Gastrocnemius medialis (tissue), 4 donors: Measurements from ENCODE around the gene TCF12. TPM values are rescaled to one million over a fixed set of nuclear protein-coding genes. Genes with fewer than 3 reads are reported as not detected.

Source experiments
- ATAC-seq, 2 donors: fragments of 150-250 bp; one replicate each; pipeline ENCODE4 v1.9.1; 2016
- DNase-seq, 2 donors: peaks; one replicate each; pipeline ENCODE4 v3.0.0-alpha.2; 2019
- H3K27ac ChIP-seq, 4 donors: fragments of 200-600 bp; sonication (generic); 1 replicate in 1 of 4; 2 replicates in 3 of 4; pipeline ENCODE4 v1.5.1; 2016 to 2018; ENCODE audit warnings: mild to moderate bottlenecking in 2 of 4, moderate library complexity in 1 of 4
- H3K27me3 ChIP-seq, 3 donors: fragments of 200-600 bp; sonication (generic) in 2 of 3; 1 replicate in 1 of 3; 2 replicates in 2 of 3; pipeline versions ENCODE4 v1.5.1 to v1.6.0; 2016 to 2019; ENCODE audit warnings: mild to moderate bottlenecking in 1 of 3, moderate library complexity in 1 of 3
- H3K36me3 ChIP-seq, 2 donors: fragments of 200-600 bp; sonication (generic) in 1 of 2; one replicate each; pipeline ENCODE4 v1.5.1; 2017 to 2018
- H3K4me1 ChIP-seq, 2 donors: fragments of 200-600 bp; sonication (generic) in 1 of 2; one replicate each; pipeline ENCODE4 v1.5.1; 2016 to 2017; ENCODE audit warnings: mild to moderate bottlenecking in 2 of 2
- H3K4me3 ChIP-seq, 4 donors: fragments of 200-600 bp; sonication (generic) in 3 of 4; 1 replicate in 1 of 4; 2 replicates in 3 of 4; pipeline ENCODE4 v1.5.1; 2016 to 2019; ENCODE audit warnings: mild to moderate bottlenecking in 2 of 4
- H3K9me3 ChIP-seq, 3 donors: fragments of 200-600 bp; sonication (generic) in 2 of 3; 1 replicate in 1 of 3; 2 replicates in 2 of 3; pipeline ENCODE4 v1.5.1; 2016 to 2019
- POLR2A ChIP-seq, 2 donors: fragments of 450-650 bp; IDR thresholded peaks; one replicate each; pipeline ENCODE4 v1.6.1; 2017; ENCODE audit warnings: antibody characterized with exemption in 2 of 2, mild to moderate bottlenecking in 2 of 2, moderate library complexity in 2 of 2
- in situ Hi-C, 4 donors: fragments of 200-750 bp; cut with MboI; loops; one replicate each; pipeline versions ENCODE4 v1.15.0 to v1.8.0; 2017; ENCODE audit warnings: low sequenced_read_pairs in 4 of 4
- intact Hi-C: fragments of 100-400 bp; cut with DNase I; formaldehyde crosslinking; loops from one replicate; pipeline ENCODE4 v1.15.1; 2023; ENCODE audit warnings: low total_unique reads
- total RNA-seq, 4 donors: library from RNA; depleted of rRNA; stranded (reverse); fragments of >200 nt; gene quantifications; one replicate each; pipeline versions ENCODE4 v1.1.0 to v1.2.3, GENCODE V29; 2016
- TF ChIP-seq, protein P1 (sequence below), 5 experiments: fragments of 450-650 bp in 3 of 5; fragments of 200-600 bp in 2 of 5; sonication (generic) in 2 of 5; IDR thresholded peaks in 4 of 5; conservative IDR thresholded peaks in 1 of 5; 1 replicate in 4 of 5; 2 replicates in 1 of 5; pipeline ENCODE4 v1.5.1; 2016 to 2019; ENCODE audit warnings: antibody characterized with exemption in 5 of 5, mild to moderate bottlenecking in 3 of 5, moderate library complexity in 3 of 5

Gene TCF12
- total RNA-seq, 4 donors from 2014 or later, result 34.9 to 63.0 (median 51.4) TPM

DNA sequence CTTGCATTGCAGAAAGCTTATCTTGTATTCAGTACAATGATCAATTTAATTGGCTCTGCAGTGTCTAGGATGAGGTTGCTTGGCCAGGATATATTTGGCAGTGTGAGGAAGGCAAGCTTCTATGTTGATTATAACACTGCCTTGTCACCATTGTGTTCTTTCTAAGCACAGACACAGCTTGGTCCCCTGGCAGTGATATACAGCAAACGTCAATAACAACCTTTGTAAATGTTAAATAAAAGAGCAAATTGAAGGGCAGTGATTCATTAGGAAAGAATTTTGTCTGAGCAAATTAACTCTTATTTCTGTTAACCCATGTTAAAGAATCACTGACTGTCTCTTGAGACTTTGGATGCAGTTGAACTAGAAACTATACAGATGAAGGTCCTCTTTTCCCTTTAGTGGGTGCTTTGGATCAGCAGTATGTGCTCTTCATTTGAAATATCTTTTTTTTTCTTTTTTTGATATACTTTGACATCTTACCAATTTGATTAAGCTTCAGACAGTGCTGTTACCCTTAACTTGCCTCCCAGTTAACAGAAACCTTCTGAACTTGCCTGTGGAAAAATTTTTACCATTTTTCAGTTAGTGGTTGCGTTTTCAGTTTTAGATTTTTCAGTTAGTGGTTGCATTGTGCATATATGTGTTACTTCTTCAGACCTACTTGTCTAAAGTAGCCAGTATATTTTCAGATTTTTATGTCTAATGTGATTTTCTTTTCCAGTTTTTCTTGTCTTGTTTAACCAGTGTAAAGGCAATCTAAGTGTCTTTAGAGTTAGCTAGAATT, 199.8 kb downstream of the TCF12 start:
- Histone ChIP-seq H3K36me3 (no peaks in the 10 kb centered on the region), H3K27me3 (no peaks in the 10 kb centered on the region), H3K27ac (no peak overlapping the region), H3K4me3 (no peak overlapping the region), H3K9me3 (no peaks in the 10 kb centered on the region), H3K4me1 (peaks cover 11 to 29% of the 10 kb centered on the region in 2 donors)
- in situ Hi-C loops (no loop called here), intact Hi-C loops (no loop called here)
- ATAC-seq, result peak in 1 of 2 donors; percentile 60
- no peak for TF ChIP-seq POLR2A (IDR thresholded peaks at IDR 0.05)
- TF ChIP-seq, protein P1, sequence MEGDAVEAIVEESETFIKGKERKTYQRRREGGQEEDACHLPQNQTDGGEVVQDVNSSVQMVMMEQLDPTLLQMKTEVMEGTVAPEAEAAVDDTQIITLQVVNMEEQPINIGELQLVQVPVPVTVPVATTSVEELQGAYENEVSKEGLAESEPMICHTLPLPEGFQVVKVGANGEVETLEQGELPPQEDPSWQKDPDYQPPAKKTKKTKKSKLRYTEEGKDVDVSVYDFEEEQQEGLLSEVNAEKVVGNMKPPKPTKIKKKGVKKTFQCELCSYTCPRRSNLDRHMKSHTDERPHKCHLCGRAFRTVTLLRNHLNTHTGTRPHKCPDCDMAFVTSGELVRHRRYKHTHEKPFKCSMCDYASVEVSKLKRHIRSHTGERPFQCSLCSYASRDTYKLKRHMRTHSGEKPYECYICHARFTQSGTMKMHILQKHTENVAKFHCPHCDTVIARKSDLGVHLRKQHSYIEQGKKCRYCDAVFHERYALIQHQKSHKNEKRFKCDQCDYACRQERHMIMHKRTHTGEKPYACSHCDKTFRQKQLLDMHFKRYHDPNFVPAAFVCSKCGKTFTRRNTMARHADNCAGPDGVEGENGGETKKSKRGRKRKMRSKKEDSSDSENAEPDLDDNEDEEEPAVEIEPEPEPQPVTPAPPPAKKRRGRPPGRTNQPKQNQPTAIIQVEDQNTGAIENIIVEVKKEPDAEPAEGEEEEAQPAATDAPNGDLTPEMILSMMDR (IDR thresholded peaks at IDR 0.05 in 4 of 5, conservative IDR thresholded peaks at IDR 0.05 in 1 of 5), result no peak
- DNase-seq, result no peak

DNA sequence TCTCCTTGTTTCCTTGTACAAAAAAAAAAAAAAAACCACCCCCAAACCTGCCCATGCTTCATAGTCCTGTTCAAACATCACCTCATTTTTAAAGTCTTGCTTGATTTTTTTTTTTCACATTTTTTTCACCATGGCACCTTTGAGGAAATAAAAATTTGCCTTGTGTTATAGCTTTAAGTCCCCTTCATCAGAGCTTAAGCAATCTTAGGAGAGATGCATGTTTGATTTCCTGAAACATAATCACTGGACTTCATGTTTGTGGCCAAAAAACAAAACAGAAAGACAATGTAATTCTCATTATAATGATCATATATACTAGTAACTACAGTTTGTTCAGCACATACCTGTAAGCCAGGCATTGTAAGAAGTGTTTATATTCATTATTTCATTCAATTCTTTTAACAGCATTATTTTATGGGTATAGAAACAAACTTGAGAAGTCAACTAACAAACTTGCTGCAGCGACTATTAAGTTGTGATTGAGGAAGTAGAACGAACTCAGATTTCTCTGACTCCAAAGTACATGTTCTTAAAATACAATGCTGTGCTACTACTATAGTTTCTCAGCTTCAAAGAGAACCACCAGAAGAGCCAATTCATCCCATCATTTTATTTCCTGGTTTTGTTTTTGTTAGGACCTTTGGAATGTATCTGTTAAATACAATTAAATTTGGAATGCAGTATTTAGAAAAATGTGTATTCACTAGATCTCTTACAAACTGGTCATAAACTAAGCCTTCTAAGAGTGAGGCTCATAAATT, 203.8 kb downstream of the TCF12 start:
- in situ Hi-C loops (no loop called here), intact Hi-C loops (no loop called here)
- Histone ChIP-seq H3K36me3 (no peaks in the 10 kb centered on the region), H3K4me3 (no peak overlapping the region), H3K27me3 (no peaks in the 10 kb centered on the region), H3K27ac (no peak overlapping the region), H3K4me1 (peaks cover 8 to 22% of the 10 kb centered on the region in 2 donors), H3K9me3 (no peaks in the 10 kb centered on the region)
- DNase-seq, result no peak
- no peak for ATAC-seq
- TF ChIP-seq, protein P1 (IDR thresholded peaks at IDR 0.05 in 4 of 5, conservative IDR thresholded peaks at IDR 0.05 in 1 of 5), result no peak
- TF ChIP-seq POLR2A (IDR thresholded peaks at IDR 0.05), result no peak

DNA sequence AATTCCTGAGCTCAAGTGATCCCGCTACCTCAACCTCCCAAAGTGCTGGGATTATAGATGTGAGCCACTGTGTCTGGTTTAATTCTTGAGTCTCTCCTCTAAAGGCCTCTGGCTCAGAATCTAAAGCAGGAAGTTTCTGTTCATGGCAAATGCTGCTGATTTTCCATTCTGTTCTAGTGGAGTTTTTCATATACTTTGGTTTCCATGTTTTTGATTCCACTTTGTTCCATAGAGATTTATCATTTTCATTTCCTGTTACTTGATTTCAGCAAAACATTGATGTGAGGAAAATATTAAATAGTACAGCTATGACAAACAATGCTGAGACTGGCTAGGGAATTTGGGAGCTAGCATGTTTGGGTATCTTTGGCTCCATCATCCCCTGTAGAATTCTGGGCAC, 205.6 kb downstream of the TCF12 start:
- in situ Hi-C loops, result no loop called here

DNA sequence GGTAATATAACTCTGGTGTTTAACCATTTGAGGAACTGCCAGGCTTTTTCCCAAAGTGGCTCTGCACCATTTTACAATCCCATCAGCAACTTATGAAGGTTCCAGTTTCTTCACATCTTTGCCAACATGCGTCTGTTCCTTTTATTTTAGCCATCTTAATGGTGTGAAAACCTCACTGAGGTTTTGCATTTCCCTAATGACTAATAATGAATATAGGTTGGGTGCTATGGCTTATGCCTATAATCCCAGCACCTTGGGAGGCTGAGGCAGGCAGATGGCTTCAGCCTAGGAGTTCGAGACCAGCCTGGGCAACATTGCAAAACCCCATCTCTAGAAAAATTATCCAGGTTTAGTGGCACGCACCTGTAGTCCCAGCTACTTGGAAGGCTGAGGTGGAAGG, 210.6 kb downstream of the TCF12 start:
- TF ChIP-seq, protein P1 (IDR thresholded peaks at IDR 0.05 in 4 of 5, conservative IDR thresholded peaks at IDR 0.05 in 1 of 5), result no peak
- TF ChIP-seq POLR2A (IDR thresholded peaks at IDR 0.05), result no peak
- no peak for ATAC-seq
- no peaks in the 10 kb centered on the region for H3K36me3 ChIP-seq
- H3K4me3 ChIP-seq, result no peak overlapping the region
- H3K27me3 ChIP-seq, result no peaks in the 10 kb centered on the region
- DNase-seq, result no peak
- H3K9me3 ChIP-seq, result no peaks in the 10 kb centered on the region
- H3K27ac ChIP-seq, result no peak overlapping the region
- in situ Hi-C loops (loop anchor here in 3 of 4 donors (25.0 kb wide), 2 partner anchors 217 to 408 kb away; partner anchors contain the start of gene TCF12 (in 3 of the 3)), intact Hi-C loops (no loop called here)
- peaks cover 1 to 12% of the 10 kb centered on the region in 2 donors for H3K4me1 ChIP-seq

More for the DNA sequence above, 205.6 kb downstream of the TCF12 start:
- no peak for ATAC-seq
- no peak for TF ChIP-seq POLR2A (IDR thresholded peaks at IDR 0.05)
- TF ChIP-seq, protein P1 (IDR thresholded peaks at IDR 0.05 in 4 of 5, conservative IDR thresholded peaks at IDR 0.05 in 1 of 5), result no peak
- H3K9me3 ChIP-seq, result no peaks in the 10 kb centered on the region
- peaks cover 0 to 10% of the 10 kb centered on the region in 2 donors for H3K4me1 ChIP-seq
- no peaks in the 10 kb centered on the region for H3K36me3 ChIP-seq
- DNase-seq, result no peak
- H3K4me3 ChIP-seq, result no peak overlapping the region
- intact Hi-C loops, result no loop called here
- no peak overlapping the region for H3K27ac ChIP-seq
- no peaks in the 10 kb centered on the region for H3K27me3 ChIP-seq
